K562 (cell line): Measurements from ENCODE around the gene KTN1. TPM values are rescaled to one million over a fixed set of nuclear protein-coding genes. Genes with fewer than 3 reads are reported as not detected.

Experiments
- ATAC-seq: fragments of 200-7000 bp; cut with Tn5 transposase; 3 replicates; pipeline ENCODE4 v1.9.1; 2020; ENCODE audit warnings: moderate library complexity
- BruUV-seq: library from RNA; stranded (reverse); fragments of 400-500 nt; replicated peaks from 2 replicates; lab custom pipeline; 2021; lab: Mats Ljungman, UMichigan
- CTCF ChIA-PET: fragments of 300-600 bp; formaldehyde crosslinking; extraction: SDS; loops from one replicate; lab custom pipeline; 2021; ENCODE audit warnings: low intra/inter-chr PET ratio; lab: Yijun Ruan, JAX
- POLR2A ChIA-PET: fragments of 300-600, 350-650 bp; sonication (Branson Sonifier 250); formaldehyde crosslinking; extraction: SDS; loops from one replicate; lab custom pipeline; 2021; ENCODE audit warnings: antibody characterized with exemption, inconsistent platforms; lab: Yijun Ruan, JAX
- DNase-seq, 4 experiments: peaks; one replicate each; pipeline versions ENCODE4 v3.0.0 to v3.0.0-alpha.2; 2011 to 2018; ENCODE audit warnings: low spot score in 3 of 4, mixed read lengths in 3 of 4; ENCODE audit errors: extremely low read depth in 1 of 4
- FAIRE-seq: peaks from 2 replicates; lab custom pipeline; 2011; peaks lifted over from hg19 to GRCh38; lab: Jason Lieb, UNC
- H2AFZ ChIP-seq: 2 replicates; pipeline ENCODE4 v1.6.0; 2011; ENCODE audit warnings: low read depth, low read length, control low read depth, inconsistent platforms
- H3K27ac ChIP-seq: fragments of 200-600 bp; 3 replicates; pipeline ENCODE4 v1.8.0; 2011; ENCODE audit warnings: low read depth, mild to moderate bottlenecking, control low read depth, inconsistent platforms, low read length, moderate library complexity, mixed read lengths; ENCODE audit errors: extremely low read depth
- H3K27me3 ChIP-seq, 2 experiments: fragments of 300-600 bp in 1 of 2; 2 replicates in 1 of 2; 3 replicates in 1 of 2; pipeline versions ENCODE4 v1.6.0 to v1.8.0; 2011; ENCODE audit warnings: inconsistent platforms in 2 of 2, low read length in 2 of 2, mild to moderate bottlenecking in 1 of 2, mixed read lengths in 1 of 2, moderate library complexity in 1 of 2; ENCODE audit not compliant: control insufficient read depth in 2 of 2, insufficient read depth in 2 of 2
- H3K36me3 ChIP-seq: fragments of 300-600 bp; 3 replicates; pipeline ENCODE4 v1.8.0; 2011; ENCODE audit warnings: mild to moderate bottlenecking, low read length, inconsistent platforms; ENCODE audit not compliant: control insufficient read depth, insufficient read depth
- H3K4me1 ChIP-seq, 2 experiments: fragments of 200-600 bp in 1 of 2; replicated peaks in 1 of 2; 2 replicates in 1 of 2; 3 replicates in 1 of 2; pipeline versions ENCODE4 v1.5.1 to v1.8.0; 2011; ENCODE audit warnings: inconsistent platforms in 2 of 2, low read length in 2 of 2, mild to moderate bottlenecking in 1 of 2, mixed read lengths in 1 of 2, moderate library complexity in 1 of 2; ENCODE audit not compliant: control insufficient read depth in 2 of 2, insufficient read depth in 2 of 2
- H3K4me2 ChIP-seq: 2 replicates; pipeline ENCODE4 v1.6.1; 2011; ENCODE audit warnings: low read length, control low read depth, inconsistent platforms, mixed read lengths; ENCODE audit not compliant: insufficient read depth
- H3K4me3 ChIP-seq: fragments of 200-600 bp; sonication (generic), shearing (Covaris generic); 2 replicates; pipeline ENCODE4 v1.5.1; 2016; ENCODE audit warnings: control low read depth, inconsistent platforms
- H3K79me2 ChIP-seq: fragments of 200-600 bp; 3 replicates; pipeline ENCODE4 v1.8.0; 2011; ENCODE audit warnings: low read length, inconsistent platforms; ENCODE audit not compliant: control insufficient read depth, insufficient read depth
- H3K9ac ChIP-seq, 2 experiments: 2 replicates each; pipeline versions ENCODE4 v1.6.0 to v1.6.1; 2011; ENCODE audit warnings: low read depth in 2 of 2, low read length in 2 of 2, control low read depth in 1 of 2, inconsistent platforms in 1 of 2, mild to moderate bottlenecking in 1 of 2, mixed read lengths in 1 of 2; ENCODE audit not compliant: insufficient read depth in 1 of 2
- H3K9me1 ChIP-seq: one replicate; pipeline ENCODE4 v1.6.0; 2011; ENCODE audit warnings: inconsistent platforms, mild to moderate bottlenecking, low read length, moderate library complexity; ENCODE audit not compliant: control insufficient read depth, insufficient read depth
- H3K9me3 ChIP-seq: replicated peaks from 2 replicates; pipeline ENCODE4 v1.5.1; 2011; ENCODE audit warnings: low read depth, low read length, inconsistent platforms; ENCODE audit not compliant: control insufficient read depth, insufficient read depth
- H4K20me1 ChIP-seq: replicated peaks from 2 replicates; pipeline ENCODE4 v1.6.1; 2011; ENCODE audit warnings: low read length, inconsistent platforms, mixed read lengths; ENCODE audit not compliant: control insufficient read depth, insufficient read depth
- CLOCK ChIP-seq: fragments of 250-450 bp; sonication (Bioruptor Pico); IDR thresholded peaks from 2 replicates; pipeline ENCODE4 v1.4.0; 2020; ENCODE audit warnings: mild to moderate bottlenecking, moderate library complexity, borderline replicate concordance
- HNRNPL ChIP-seq: fragments of 200-400 bp; formaldehyde crosslinking; IDR thresholded peaks from 2 replicates; pipeline ENCODE4 v1.6.1; 2017; ENCODE audit warnings: low read depth, mild to moderate bottlenecking, low read length
- MAFG ChIP-seq: fragments of 450-650 bp; conservative IDR thresholded peaks from 2 replicates; pipeline ENCODE4 v1.6.1; 2016; ENCODE audit warnings: missing genetic modification characterization, missing compliant biosample characterization
- MGA ChIP-seq: fragments of 450-650 bp; IDR thresholded peaks from 2 replicates; pipeline ENCODE4 v1.6.1; 2016; ENCODE audit warnings: mild to moderate bottlenecking, moderate library complexity
- NELFE ChIP-seq: IDR thresholded peaks from 2 replicates; pipeline ENCODE4 v1.6.1; 2011; ENCODE audit warnings: mild to moderate bottlenecking; ENCODE audit not compliant: insufficient read depth, insufficient read length
- SP1 ChIP-seq: sonication (generic); formaldehyde crosslinking; IDR thresholded peaks from 2 replicates; pipeline ENCODE4 v1.8.1; 2022; ENCODE audit warnings: mild to moderate bottlenecking, missing genetic modification reagents
- WGBS: fragments of 100-300 bp; shearing (Covaris generic); methylation state at CpG from one replicate; pipeline ENCODE4 v1.1.6; 2016; ENCODE audit warnings: low coverage, mixed read lengths; ENCODE audit not compliant: insufficient coverage; ENCODE audit errors: missing lambda C conversion rate; 5-methylcytosine and 5-hydroxymethylcytosine counted together
- in situ Hi-C: fragments of 300-500 bp; cut with MboI; formaldehyde crosslinking; loops from 4 replicates; pipeline ENCODE4 v1.15.0; 2018; ENCODE audit warnings: inconsistent platforms, mixed read lengths
- intact Hi-C: fragments of 100-400 bp; cut with micrococcal nuclease; formaldehyde crosslinking; loops from 2 replicates; pipeline ENCODE4 v1.14.2; 2022
- polyA plus RNA-seq, 8 experiments: library from polyadenylated mRNA; depleted of rRNA in 4 of 8; stranded (reverse) in 5 of 8; unstranded in 3 of 8; fragments of >200 nt; fragmentation: Nextera tagmentation in 2 of 8; fragmentation: Illumina TruSeq in 1 of 8; extraction: Ambion mirVana in 2 of 8; extraction: Trizol in 1 of 8; gene quantifications; 2 replicates each; pipeline versions ENCODE4 v1.2.1 to v1.2.3, GENCODE V29; 2011 to 2014; ENCODE audit warnings: inconsistent platforms in 1 of 8, missing spikeins in 1 of 8
- total RNA-seq, 7 experiments: library from RNA; depleted of rRNA in 6 of 7; stranded (reverse); fragments of >200 nt in 6 of 7; fragmentation: Illumina TruSeq in 2 of 7; extraction: Trizol in 2 of 7; gene quantifications; 2 replicates each; pipeline versions ENCODE4 v1.2.1 to v1.2.3, GENCODE V29; 2011 to 2021; ENCODE audit warnings: low replicate concordance in 1 of 7

The KTN1 gene
- total and polyA plus RNA-seq, 9 of the 15 experiments (the other 6 are each of a cell fraction or from before 2014, with no cell fraction given): 34.8 to 120 (median 63.6) TPM

GRCh38 chr14:55715889-55716288 lies 135.9 kb downstream of the KTN1 start:
- no peaks in the 10 kb centered on the region for H3K79me2 ChIP-seq
- H3K4me1 ChIP-seq: no peaks in the 10 kb centered on the region
- TF ChIP-seq MAFG (tag) (no peak), CLOCK (CRISPR knock-in tag) (no peak), SP1 (CRISPR knock-in tag) (no peak), HNRNPL (no peak), NELFE (no peak), MGA (no peak)
- H3K4me3 ChIP-seq: no peak overlapping the region
- DNase-seq (no peak), FAIRE-seq (no peak), ATAC-seq (no peak)
- no peak overlapping the region for H3K9ac ChIP-seq
- in situ Hi-C loops: no loop called here
- intact Hi-C loops: no loop called here
- H3K36me3 ChIP-seq: no peaks in the 10 kb centered on the region
- no peak overlapping the region for H3K27ac ChIP-seq
- H3K27me3 ChIP-seq: peaks cover 3 to 12% of the 10 kb centered on the region in 2 experiments; a peak in 3 of 5 replicates
- BruUV-seq: no TSS peak
- no peaks in the 10 kb centered on the region for H4K20me1 ChIP-seq
- POLR2A ChIA-PET: no interaction called here
- H3K9me3 ChIP-seq: no peaks in the 10 kb centered on the region
- CTCF ChIA-PET: no interaction called here
- H3K9me1 ChIP-seq: no peaks in the 10 kb centered on the region
- H2AFZ ChIP-seq: no peak overlapping the region
- 0% methylated on average over 5 of the region's 5 CpGs for WGBS
- no peak overlapping the region for H3K4me2 ChIP-seq
